Measurements from ENCODE around the gene CCDC146. TPM values are rescaled to one million over a fixed set of nuclear protein-coding genes. Genes with fewer than 3 reads are reported as not detected.

The CCDC146 gene
- total and polyA plus RNA-seq, 10 of the 15 experiments (the other 5 are each of a cell fraction or from before 2014, with no cell fraction given) = 0.28 to 5.3 (median 1.3) TPM

- Histone ChIP-seq H4K20me1 (ENCODE audit: control insufficient read depth, insufficient read depth) (no peaks in the 10 kb centered on the region), H3K4me3 (no peak overlapping the region), H3K27me3 (replicated peaks in 1 of 2; ENCODE audit: control insufficient read depth in 2 of 2, insufficient read depth in 2 of 2, low read length in 1 of 2) (no peaks in the 10 kb centered on the region), H3K4me1 (ENCODE audit: control insufficient read depth, insufficient read depth, low read length) (peaks cover 51% of the 10 kb centered on the region), H3K4me2 (ENCODE audit: control insufficient read depth, insufficient read depth) (no peak overlapping the region), H3K36me3 (ENCODE audit: control insufficient read depth in 2 of 2, insufficient read depth in 2 of 2, low read length in 1 of 2) (no peaks in the 10 kb centered on the region; a peak in 1 of 4 replicates), H2AFZ (ENCODE audit: control insufficient read depth, low read depth, low read length) (no peak overlapping the region), H3K27ac (ENCODE audit: control insufficient read depth, insufficient read depth) (no peak overlapping the region), H3K79me2 (ENCODE audit: control insufficient read depth, insufficient read depth, low read length) (no peaks in the 10 kb centered on the region), H3K9ac (ENCODE audit: control insufficient read depth, insufficient read depth, low read length) (no peak overlapping the region), H3K9me3 (replicated peaks; ENCODE audit: control insufficient read depth, insufficient read depth, low read length) (no peaks in the 10 kb centered on the region)
- ChIA-PET RAD21 (ENCODE audit: unreplicated experiment) (interaction anchor here (0.6 to 3.2 kb wide), 30 partner anchors 12 to 427 kb away, joined by 3 to 87 read pairs (median 4); partner anchors contain the start of genes CCDC146, FGL2 and GSAP), CTCF (interaction anchor here (0.6 to 2.8 kb wide), 33 partner anchors 9 to 547 kb away, joined by 3 to 88 read pairs (median 5); partner anchors contain the start of genes CCDC146, FGL2 and PTPN12), POLR2A (interaction anchor here (0.6 to 1.8 kb wide), 7 partner anchors 61 to 473 kb away, joined by 3 to 9 read pairs (median 5); no protein-coding TSS in a partner anchor), SMC1A (ENCODE audit: uncharacterized antibody, unreplicated experiment) (interaction anchor here (0.6 to 3.1 kb wide), 34 partner anchors 17 to 559 kb away, joined by 3 to 83 read pairs (median 4); partner anchors contain the start of gene CCDC146)
- intact Hi-C loops (cut with micrococcal nuclease; ENCODE audit: unreplicated experiment) (loop anchor here (1.0 to 2.0 kb wide), 3 partner anchors 85 to 209 kb away; partner anchors contain the start of gene CCDC146), in situ Hi-C loops (cut with MboI) (loop anchor here (5.0 kb wide), 2 partner anchors 85 to 205 kb away; no protein-coding TSS in a partner anchor)
- DNase-seq (ENCODE audit: low read depth, low spot score) = peak; percentile 95
- peak; percentile 89 for FAIRE-seq
- WGBS (ENCODE audit: insufficient coverage, insufficient replicate concordance, low lambda C conversion rate, missing lambda C conversion rate) = 67% methylated on average over 3 of the region's 3 CpGs
- BruUV-seq (replicated peaks) = no TSS peak
- ATAC-seq = peak; percentile 84
- TF ChIP-seq HCFC1 (IDR thresholded peaks at IDR 0.05; ENCODE audit: low read length) (no peak), ATF7 (IDR thresholded peaks at IDR 0.05; ENCODE audit: low read depth) (no peak), IRF3 (IDR thresholded peaks at IDR 0.05) (no peak), SIN3A (IDR thresholded peaks at IDR 0.05; ENCODE audit: low read depth, low read length) (no peak), USF2 (IDR thresholded peaks at IDR 0.05; ENCODE audit: borderline replicate concordance, low read depth, low read length) (no peak), FOXK2 (IDR thresholded peaks at IDR 0.05) (no peak), SMC3 (IDR thresholded peaks at IDR 0.05; ENCODE audit: borderline replicate concordance, low read length) (peak; percentile 69), MEF2A (IDR thresholded peaks at IDR 0.05; ENCODE audit: insufficient read depth, low read depth, low read length) (peak; percentile 60; the same call in 1 of the 2 replicates), DPF2 (IDR thresholded peaks at IDR 0.05) (no peak), MTA2 (IDR thresholded peaks at IDR 0.05; ENCODE audit: low read depth) (peak; percentile 31; the same call in 1 of the 2 replicates), NR2F1 (conservative IDR thresholded peaks at IDR 0.05) (peak; percentile 71), RAD21 (IDR thresholded peaks at IDR 0.05; ENCODE audit: insufficient read depth, low read depth, low read length) (peak; percentile 90), POU2F2 (IDR thresholded peaks at IDR 0.05; ENCODE audit: borderline replicate concordance, low read depth, low read length) (0 out of 3 replicates have a peak, but pooled peaks have one; percentile 71), MLLT1 (IDR thresholded peaks at IDR 0.05) (no peak; the same call in 1 of the 2 replicates), MEF2B (IDR thresholded peaks at IDR 0.05; ENCODE audit: partially characterized antibody, poor library complexity, severe bottlenecking) (no peak), KDM1A (IDR thresholded peaks at IDR 0.05; ENCODE audit: borderline replicate concordance) (no peak), JUND (IDR thresholded peaks at IDR 0.05; ENCODE audit: low read depth, low read length) (no peak), IKZF2 (IDR thresholded peaks at IDR 0.05) (peak; percentile 45 to 57; a peak in 3 of 4 replicates)
Measured at GRCh38 chr7:77331938-77332695, 209.7 kb downstream of the CCDC146 start.

All from GM12878 (cell line).